Measurements from ENCODE around the gene TINAG.

Gene TINAG

DNA sequence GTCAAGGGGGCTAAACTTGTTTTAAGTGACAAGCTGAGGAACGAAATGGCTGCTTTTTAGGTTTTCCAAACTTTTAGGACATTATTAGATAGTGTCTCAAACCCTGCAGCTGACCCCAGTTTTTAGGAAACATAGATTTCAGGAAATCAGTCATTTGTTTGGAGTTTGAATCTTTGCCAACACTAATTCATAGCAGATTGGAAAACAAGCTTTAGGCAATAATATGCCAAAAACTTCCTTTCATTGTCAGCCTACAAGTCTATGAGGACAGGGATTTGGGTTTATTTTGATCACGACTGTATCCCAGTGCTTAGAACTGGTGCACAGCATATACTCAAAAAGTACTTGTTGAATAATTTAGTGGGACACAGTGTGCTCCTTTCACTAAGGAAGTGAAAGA, 123.2 kb downstream of the TINAG start:
- DNase-seq, result no peak
